Adrenal gland (tissue), 5 donors: ENCODE results near the gene ALDH1L1.

Source experiments
- CTCF ChIP-seq, 6 experiments: fragments of 450-650 bp in 4 of 6; fragments of 200-600 bp in 2 of 6; sonication (generic) in 1 of 6; IDR thresholded peaks; 1 replicate in 5 of 6; 2 replicates in 1 of 6; pipeline versions ENCODE4 v1.5.1 to v1.8.0; 2016 to 2021; ENCODE audit warnings: antibody characterized with exemption in 6 of 6, mild to moderate bottlenecking in 2 of 6, moderate library complexity in 1 of 6
- POLR2A ChIP-seq, 2 donors: fragments of 450-650 bp; IDR thresholded peaks; one replicate each; pipeline ENCODE4 v1.6.1; 2017; ENCODE audit warnings: antibody characterized with exemption in 2 of 2, mild to moderate bottlenecking in 2 of 2, moderate library complexity in 1 of 2
- donor health status: DM: no; HTN: no; CAD: no.

GRCh38 chr3:126161309-126161708 lies 19.1 kb downstream of the ALDH1L1 start:
- TF ChIP-seq CTCF (IDR thresholded peaks at IDR 0.05) (no peak), POLR2A (IDR thresholded peaks at IDR 0.05) (no peak)
